Fibroblast of mammary gland (primary cell): Measurements from ENCODE around the gene DBN1.

ENCODE experiments used
- DNase-seq: peaks from one replicate; pipeline ENCODE4 v3.0.0-alpha.2; 2010; ENCODE audit warnings: low read depth
- H3K4me3 ChIP-seq: 2 replicates; pipeline ENCODE4 v1.5.1; 2011; ENCODE audit warnings: low read depth, mild to moderate bottlenecking, low read length, moderate library complexity; ENCODE audit not compliant: control insufficient read depth
- CTCF ChIP-seq: conservative IDR thresholded peaks from 2 replicates; pipeline ENCODE4 v1.5.1; 2011; ENCODE audit warnings: low read depth, low read length, inconsistent platforms; ENCODE audit not compliant: control insufficient read depth, insufficient read depth

The DBN1 gene

DNA sequence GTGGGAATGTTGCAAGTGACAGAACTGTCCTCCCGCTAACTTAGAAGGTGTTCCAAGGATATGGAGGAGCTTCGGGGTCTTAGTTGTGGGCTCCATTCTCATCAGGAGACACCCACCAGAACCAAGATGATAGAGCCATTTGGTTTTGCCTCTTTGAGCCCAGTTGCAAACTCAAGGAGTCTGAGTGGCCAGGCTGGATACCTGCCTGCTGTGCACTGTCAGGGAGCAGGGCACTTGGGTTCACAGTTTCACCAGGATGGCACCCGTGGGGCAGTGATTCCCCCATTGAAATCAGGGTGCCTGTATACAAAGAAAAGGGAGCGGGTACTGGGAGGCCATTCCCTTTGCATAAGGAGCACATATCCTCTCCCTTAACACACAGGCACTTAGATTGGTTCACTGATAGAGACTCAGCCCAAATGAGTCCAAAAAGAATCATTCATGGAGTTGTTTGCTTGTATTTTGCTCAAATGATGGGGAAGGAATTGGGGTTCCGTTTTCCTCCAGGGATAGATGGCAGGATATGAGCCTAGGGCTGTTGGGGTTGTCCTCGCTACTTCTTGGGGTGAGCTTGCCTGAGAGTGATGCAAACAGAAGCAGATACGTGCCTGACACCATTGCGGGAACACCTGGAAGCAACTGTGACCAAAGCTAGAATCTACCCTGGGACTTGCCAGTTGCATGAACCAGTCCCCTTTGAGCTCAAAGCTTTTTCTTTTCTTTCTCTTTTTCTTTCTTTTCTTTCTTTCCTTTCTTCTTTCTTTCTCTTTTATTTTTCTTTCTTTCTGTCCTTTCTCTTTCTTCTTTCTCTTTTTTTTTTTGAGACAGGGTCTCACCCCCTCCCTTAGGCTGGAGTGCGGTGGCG lies 28.1 kb downstream of the DBN1 start:
- H3K4me3 ChIP-seq = no peak overlapping the region
- no peak for DNase-seq
- no peak for TF ChIP-seq CTCF

GRCh38 chr5:177444106-177445051 lies 29.1 kb downstream of the DBN1 start:
- no peak overlapping the region for H3K4me3 ChIP-seq
- DNase-seq = no peak
- no peak for TF ChIP-seq CTCF

DNA sequence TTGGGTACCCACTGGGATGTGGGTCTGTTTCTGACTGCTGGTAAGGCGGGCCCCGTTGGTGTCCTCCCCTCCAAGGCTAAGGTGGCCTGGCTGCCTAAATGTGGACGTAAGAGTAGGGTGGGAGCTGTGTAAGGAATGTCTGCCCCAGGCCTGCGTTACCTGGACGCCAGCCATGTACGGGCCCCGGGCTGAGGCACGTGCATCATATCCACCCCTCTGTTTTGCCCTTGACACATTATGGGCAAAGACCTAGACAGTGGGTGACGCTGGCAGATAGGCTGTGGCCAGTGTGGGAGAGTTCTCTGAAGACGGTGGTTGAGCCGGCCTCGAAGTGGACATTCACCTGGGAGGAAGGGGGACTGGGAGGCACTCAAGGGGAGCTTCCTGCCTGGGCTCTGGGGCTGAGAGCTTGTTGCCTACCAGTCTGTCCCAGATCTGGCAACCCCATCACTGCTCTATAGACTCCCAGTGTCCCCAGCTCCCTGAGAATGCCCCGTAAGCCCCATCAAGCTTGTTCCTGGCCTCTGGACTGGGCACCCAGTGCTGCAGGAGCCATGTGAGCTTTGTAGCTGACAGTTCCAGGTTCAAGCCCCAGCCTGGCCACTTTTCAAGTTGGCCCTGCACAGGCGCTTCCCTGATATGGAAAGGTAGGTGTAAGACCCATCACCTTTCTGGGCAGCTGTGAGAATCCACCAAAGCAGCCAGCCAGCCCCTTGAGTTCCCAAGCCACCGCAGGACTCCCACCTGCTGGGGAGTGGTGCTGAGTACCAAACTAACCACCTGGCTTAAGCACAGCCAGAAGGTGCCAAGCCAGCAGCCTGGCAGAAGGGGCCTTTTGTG lies 30.1 kb downstream of the DBN1 start:
- no peak for DNase-seq
- TF ChIP-seq CTCF = no peak

GRCh38 chr5:177442066-177442826 lies 31.2 kb downstream of the DBN1 start:
- no peak for TF ChIP-seq CTCF
- no peak overlapping the region for H3K4me3 ChIP-seq
- DNase-seq = no peak

More for the DNA sequence above, 30.1 kb downstream of the DBN1 start:
- no peak overlapping the region for H3K4me3 ChIP-seq

DNA sequence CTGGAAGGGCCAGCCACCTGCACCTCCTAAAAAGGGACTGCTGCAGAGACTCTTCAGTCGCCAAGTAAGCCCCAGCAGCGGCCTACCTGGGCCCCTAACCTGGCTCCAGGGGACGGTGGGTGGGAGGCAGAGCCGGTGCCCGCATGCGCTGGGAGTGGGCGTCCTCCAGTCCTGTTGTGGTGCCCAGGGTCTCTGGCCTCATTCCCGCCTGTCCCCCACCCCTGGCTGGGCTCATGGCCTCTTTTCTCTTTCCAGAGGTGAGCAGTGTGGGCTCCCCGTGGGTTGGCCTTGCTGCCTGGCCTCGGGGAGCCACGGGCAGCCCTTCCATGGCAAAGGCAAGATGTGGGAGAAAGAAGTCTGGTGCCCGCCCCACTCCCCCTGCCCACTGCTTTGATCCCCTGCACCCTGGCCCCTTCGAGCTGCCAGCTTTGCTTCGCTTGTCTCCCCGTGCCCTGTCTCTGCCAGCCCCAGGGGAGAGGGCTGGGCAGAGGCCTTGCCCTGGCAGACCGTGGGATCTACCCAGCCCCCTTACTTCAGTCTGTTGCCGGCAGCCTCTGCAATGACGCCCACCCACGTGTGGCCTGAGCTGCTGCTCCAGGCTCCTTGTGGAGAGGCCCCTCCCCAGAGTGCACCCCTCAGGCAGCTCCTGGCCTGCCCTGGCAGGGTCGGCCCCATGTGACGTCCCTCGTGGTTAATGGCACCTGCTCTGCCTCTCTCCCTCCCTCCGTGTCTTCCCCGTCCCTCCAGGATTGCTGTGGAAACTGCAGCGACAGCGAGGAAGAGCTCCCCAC lies 32.2 kb downstream of the DBN1 start:
- no peak overlapping the region for H3K4me3 ChIP-seq
- TF ChIP-seq CTCF = no peak
- no peak for DNase-seq
